ENCODE data around the gene MRPL50.

GRCh38 chr9:101409079-101409477 lies 10.7 kb upstream of the MRPL50 start:
- TF ChIP-seq POLR2A (IDR thresholded peaks at IDR 0.05) (no peak), CTCF (IDR thresholded peaks at IDR 0.05) (no peak)
